ENCODE data around the gene VAMP5.
"Not testable (repeated sequence)": the region's sequence is repeated elsewhere in the genome, so short reads cannot be mapped to it uniquely, and the experiment has no call there.

Gene VAMP5

GRCh38 chr2:85547089-85547858, 37.0 kb upstream of the VAMP5 start:
- Mint-ChIP-seq H3K27me3 (no peaks in the 10 kb centered on the region), H3K9me3 (ENCODE audit: low read depth) (no peaks in the 10 kb centered on the region), H3K36me3 (peaks cover 17% of the 10 kb centered on the region), H3K4me3 (peak overlapping the region; percentile 15), H3K27ac (peak overlapping the region; percentile 18), H3K4me1 (ENCODE audit: low read depth) (peaks cover 22% of the 10 kb centered on the region)

DNA sequence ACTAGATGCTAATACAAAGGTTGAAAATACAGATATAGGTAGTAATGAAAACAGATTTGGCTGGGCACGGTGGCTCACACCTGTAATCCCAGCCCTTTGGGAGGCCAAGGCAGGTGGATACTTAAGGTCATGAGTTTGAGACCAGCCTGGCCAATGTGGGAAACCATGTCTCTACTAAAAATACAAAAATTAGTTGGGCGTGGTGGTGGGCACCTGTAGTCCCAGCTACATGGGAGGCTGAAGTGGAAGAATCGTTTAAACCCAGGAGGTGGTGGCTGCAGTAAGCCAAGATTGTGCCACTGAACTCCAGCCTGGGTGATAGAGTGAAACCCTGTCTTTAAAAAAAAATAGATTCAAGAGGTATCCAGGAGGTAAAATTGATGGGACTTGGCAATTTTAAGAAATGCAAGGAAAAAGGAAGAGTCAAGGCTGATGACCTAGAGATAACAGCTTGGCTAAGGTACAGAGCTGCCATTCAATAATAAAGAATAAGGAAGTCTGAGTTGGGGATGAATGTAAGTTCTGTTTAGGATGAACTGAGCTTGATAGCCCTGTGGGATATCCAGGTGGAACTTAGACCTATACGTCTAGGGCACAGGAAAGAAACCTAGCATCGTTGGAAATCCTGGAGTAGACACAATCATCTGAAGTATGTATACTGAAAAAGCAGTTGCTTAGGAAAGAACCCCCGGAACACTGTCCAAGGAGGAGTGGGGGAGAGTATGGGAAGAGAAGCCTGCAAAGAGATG, 36.2 kb upstream of the VAMP5 start:
- H3K36me3 Mint-ChIP-seq, result peaks cover 10% of the 10 kb centered on the region

DNA sequence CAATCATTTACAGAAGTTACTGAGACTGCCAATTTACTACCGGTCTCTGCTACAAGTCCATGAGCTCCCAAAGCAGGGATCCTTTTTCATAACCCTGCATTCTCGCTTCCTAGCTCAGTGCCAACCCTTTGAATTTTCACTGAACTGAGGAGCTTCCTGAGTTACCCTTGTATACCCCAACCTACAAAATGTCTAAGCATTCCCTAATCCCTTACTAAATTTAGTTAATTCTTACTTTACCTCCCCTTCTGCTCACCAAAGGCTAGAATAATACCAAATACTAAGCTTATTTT, 35.7 kb upstream of the VAMP5 start:
- Mint-ChIP-seq H3K27ac (no peak overlapping the region), H3K4me1 (ENCODE audit: low read depth) (peaks cover 9% of the 10 kb centered on the region), H3K9me3 (ENCODE audit: low read depth) (no peaks in the 10 kb centered on the region), H3K27me3 (no peaks in the 10 kb centered on the region), H3K36me3 (peaks cover 7% of the 10 kb centered on the region), H3K4me3 (no peak overlapping the region)

More for the DNA sequence above, 36.2 kb upstream of the VAMP5 start:
- H3K27me3 Mint-ChIP-seq, result no peaks in the 10 kb centered on the region
- H3K4me3 Mint-ChIP-seq, result no peak overlapping the region
- H3K9me3 Mint-ChIP-seq (ENCODE audit: low read depth), result no peaks in the 10 kb centered on the region
- peaks cover 14% of the 10 kb centered on the region for H3K4me1 Mint-ChIP-seq (ENCODE audit: low read depth)
- H3K27ac Mint-ChIP-seq, result peak overlapping the region; percentile 50

GRCh38 chr2:85549095-85549494, 35.1 kb upstream of the VAMP5 start:
- Mint-ChIP-seq H3K4me3 (no peak overlapping the region), H3K4me1 (ENCODE audit: low read depth) (peaks cover 7% of the 10 kb centered on the region), H3K9me3 (ENCODE audit: low read depth) (no peaks in the 10 kb centered on the region), H3K36me3 (peaks cover 3% of the 10 kb centered on the region), H3K27ac (no peak overlapping the region), H3K27me3 (no peaks in the 10 kb centered on the region)

GRCh38 chr2:85549826-85550225, 34.4 kb upstream of the VAMP5 start:
- Mint-ChIP-seq H3K9me3 (ENCODE audit: low read depth) (no peaks in the 10 kb centered on the region), H3K4me1 (ENCODE audit: low read depth) (peaks cover 4% of the 10 kb centered on the region), H3K36me3 (peaks cover 2% of the 10 kb centered on the region), H3K4me3 (no peak overlapping the region), H3K27ac (no peak overlapping the region), H3K27me3 (no peaks in the 10 kb centered on the region)

DNA sequence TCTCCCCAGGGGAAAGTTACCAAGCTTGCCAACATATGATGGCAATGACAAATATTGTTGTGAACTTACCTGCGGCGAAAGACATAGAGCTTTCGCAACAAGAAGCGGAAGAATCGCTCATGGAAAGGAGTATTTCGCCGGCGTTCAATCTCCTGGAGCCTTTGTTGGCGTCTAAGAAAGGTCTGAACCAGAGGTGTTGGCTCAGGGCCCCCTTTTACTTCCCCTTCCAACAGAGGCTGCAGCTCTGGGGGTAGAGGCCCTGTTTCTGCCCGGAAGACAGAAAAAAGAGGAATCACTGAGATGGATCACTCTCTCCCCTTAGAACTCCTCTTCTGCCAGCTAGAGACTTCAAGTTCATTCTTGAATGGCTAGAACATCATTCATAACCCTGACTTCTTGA, 33.7 kb upstream of the VAMP5 start:
- Mint-ChIP-seq H3K9me3 (ENCODE audit: low read depth) (no peaks in the 10 kb centered on the region), H3K27me3 (no peaks in the 10 kb centered on the region), H3K4me1 (ENCODE audit: low read depth) (peaks cover 4% of the 10 kb centered on the region), H3K27ac (no peak overlapping the region), H3K36me3 (peaks cover 4% of the 10 kb centered on the region), H3K4me3 (no peak overlapping the region)

- Mint-ChIP-seq H3K36me3 (peaks cover 4% of the 10 kb centered on the region), H3K27me3 (no peaks in the 10 kb centered on the region), H3K4me1 (ENCODE audit: low read depth) (peaks cover 4% of the 10 kb centered on the region), H3K4me3 (no peak overlapping the region), H3K9me3 (ENCODE audit: low read depth) (no peaks in the 10 kb centered on the region), H3K27ac (peak overlapping the region; percentile 34)
These were observed 32.2 kb upstream of the VAMP5 start for GRCh38 chr2:85551698-85552678.

DNA sequence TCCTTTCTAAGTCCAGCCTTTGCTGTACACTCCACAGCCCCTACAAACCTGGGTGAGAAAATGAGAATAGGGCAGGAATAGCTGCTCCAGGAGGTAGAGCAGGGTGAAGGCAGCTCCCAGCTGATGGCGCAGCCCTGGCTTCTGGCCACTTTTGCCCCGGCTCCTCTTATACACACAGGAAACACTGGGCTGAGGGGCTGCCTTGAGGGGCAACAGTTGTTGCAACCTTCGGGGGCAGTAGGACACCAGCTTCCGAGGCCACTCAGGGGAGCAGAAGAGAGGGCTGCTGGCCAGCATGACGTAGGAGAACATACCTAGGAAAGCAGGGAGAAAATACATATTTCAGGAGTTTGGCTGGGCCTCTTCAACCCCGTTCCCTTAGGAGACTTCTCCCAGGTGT, 31.0 kb upstream of the VAMP5 start:
- H3K4me3 Mint-ChIP-seq, result no peak overlapping the region
- H3K9me3 Mint-ChIP-seq (ENCODE audit: low read depth), result no peaks in the 10 kb centered on the region
- no peak overlapping the region for H3K27ac Mint-ChIP-seq
- H3K36me3 Mint-ChIP-seq, result peaks cover 4% of the 10 kb centered on the region
- H3K4me1 Mint-ChIP-seq (ENCODE audit: low read depth), result peaks cover 7% of the 10 kb centered on the region
- H3K27me3 Mint-ChIP-seq, result no peaks in the 10 kb centered on the region

DNA sequence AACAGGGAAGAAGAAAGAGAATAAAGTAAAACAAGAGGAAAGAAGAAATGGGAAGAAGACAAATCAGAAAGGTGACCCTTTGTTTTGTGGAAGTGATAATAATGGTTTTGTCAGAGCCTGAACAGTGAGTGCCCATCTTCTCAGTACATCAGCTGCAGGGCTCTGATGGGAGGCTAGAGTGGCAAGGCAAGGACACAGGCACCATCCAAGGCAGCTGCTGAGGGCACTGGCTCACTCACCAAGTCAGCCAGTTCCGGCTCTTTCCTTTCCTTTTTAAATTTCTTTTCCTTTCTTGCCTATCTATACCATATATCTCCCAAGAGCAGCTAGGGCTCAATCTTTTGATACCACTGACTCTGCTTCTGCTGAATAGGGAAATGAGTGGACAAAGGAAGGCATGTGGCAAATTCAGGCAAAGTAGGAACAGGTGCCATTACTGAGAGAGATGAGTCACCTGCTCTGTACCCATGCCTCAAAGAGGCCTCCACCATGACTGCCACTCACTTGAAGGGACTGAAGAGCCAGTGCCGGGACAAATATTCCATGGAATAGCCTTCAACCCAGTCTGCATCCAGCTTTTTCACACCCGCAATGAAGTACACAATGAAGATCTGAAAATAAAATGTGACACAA, 29.1 kb upstream of the VAMP5 start:
- no peak overlapping the region for H3K4me3 Mint-ChIP-seq
- H3K9me3 Mint-ChIP-seq (ENCODE audit: low read depth), result no peaks in the 10 kb centered on the region
- H3K27ac Mint-ChIP-seq, result no peak overlapping the region
- H3K36me3 Mint-ChIP-seq, result peaks cover 4% of the 10 kb centered on the region
- H3K4me1 Mint-ChIP-seq (ENCODE audit: low read depth), result peaks cover 18% of the 10 kb centered on the region
- H3K27me3 Mint-ChIP-seq, result no peaks in the 10 kb centered on the region

GRCh38 chr2:85557130-85557529, 27.1 kb upstream of the VAMP5 start:
- Mint-ChIP-seq H3K36me3 (peaks cover 4% of the 10 kb centered on the region), H3K9me3 (ENCODE audit: low read depth) (no peaks in the 10 kb centered on the region), H3K4me3 (no peak overlapping the region), H3K27ac (no peak overlapping the region), H3K4me1 (ENCODE audit: low read depth) (peaks cover 30% of the 10 kb centered on the region), H3K27me3 (no peaks in the 10 kb centered on the region)

DNA sequence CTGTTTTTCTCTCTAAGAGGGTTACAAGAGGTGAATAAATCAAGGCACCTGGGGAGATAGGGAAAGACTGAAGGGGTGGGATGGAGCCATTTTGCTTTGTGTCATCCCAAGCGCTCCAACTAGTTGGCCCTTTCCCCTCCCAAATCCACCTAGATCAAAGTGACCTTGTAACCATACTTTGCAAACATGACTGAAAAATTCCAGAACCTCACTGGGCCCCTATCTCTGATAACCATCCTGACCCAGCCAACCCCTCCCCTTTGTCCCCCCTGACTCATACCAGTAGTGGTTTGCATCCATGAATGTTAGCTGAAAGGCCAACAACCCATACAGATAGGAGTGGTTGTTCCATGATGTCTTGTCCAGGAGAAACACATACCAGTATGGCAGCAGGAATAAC, 26.1 kb upstream of the VAMP5 start:
- Mint-ChIP-seq H3K4me1 (ENCODE audit: low read depth) (peaks cover 30% of the 10 kb centered on the region), H3K27me3 (no peaks in the 10 kb centered on the region), H3K36me3 (peaks cover 4% of the 10 kb centered on the region), H3K4me3 (peak overlapping the region; percentile 25), H3K27ac (peak overlapping the region; percentile 4), H3K9me3 (ENCODE audit: low read depth) (no peaks in the 10 kb centered on the region)

DNA sequence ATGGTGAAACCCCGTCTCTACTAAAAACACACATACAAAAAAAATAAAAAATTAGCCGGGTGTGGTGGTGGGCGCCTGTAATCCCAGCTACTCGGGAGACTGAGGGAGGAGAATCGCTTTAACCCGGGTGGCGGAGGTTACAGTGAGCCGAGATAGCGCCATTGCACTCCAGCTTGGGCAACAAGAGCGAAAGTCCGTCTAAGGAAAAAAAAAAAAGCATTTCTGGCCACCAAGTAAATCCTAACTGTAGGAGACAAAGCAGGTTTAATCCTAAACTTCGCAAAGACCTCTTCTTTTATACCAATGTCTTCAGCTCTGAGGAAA, 23.9 kb upstream of the VAMP5 start:
- H3K9me3 Mint-ChIP-seq (ENCODE audit: low read depth); H3K36me3 Mint-ChIP-seq; H3K27me3 Mint-ChIP-seq; H3K27ac Mint-ChIP-seq: not testable (repeated sequence)
- Mint-ChIP-seq H3K4me1 (ENCODE audit: low read depth) (peaks cover 33% of the 10 kb centered on the region), H3K4me3 (peak overlapping the region; percentile 98)

DNA sequence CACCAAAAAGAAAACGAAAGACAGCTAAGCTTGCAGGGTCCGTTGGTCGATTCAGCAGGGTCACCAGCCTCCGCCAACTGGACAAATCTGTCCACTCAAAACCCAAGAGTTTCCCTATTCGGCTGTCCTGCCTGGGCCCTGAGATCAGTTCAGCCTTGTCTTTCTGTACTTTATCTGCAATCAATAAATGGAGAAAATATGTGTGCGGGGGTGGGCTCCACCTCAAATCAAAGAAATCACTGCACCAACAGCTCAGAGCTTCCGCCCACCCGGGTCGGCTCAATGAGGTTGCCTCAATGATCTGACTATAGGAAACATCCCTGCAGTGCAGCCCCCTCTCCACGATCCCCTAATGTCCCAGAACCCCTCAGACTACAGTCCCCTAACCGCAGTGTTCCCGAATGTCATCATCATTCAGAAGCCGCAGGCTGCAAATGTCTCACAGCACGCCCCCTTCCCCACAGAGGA, 23.4 kb upstream of the VAMP5 start:
- H3K27ac Mint-ChIP-seq, result peak overlapping the region; percentile 61
- peak overlapping the region; percentile 98 for H3K4me3 Mint-ChIP-seq
- H3K27me3 Mint-ChIP-seq, result no peaks in the 10 kb centered on the region
- peaks cover 33% of the 10 kb centered on the region for H3K4me1 Mint-ChIP-seq (ENCODE audit: low read depth)
- H3K9me3 Mint-ChIP-seq (ENCODE audit: low read depth), result no peaks in the 10 kb centered on the region
- no peaks in the 10 kb centered on the region for H3K36me3 Mint-ChIP-seq

- Mint-ChIP-seq H3K27ac (peak within 1 kb of the TSS; percentile 96), H3K4me3 (peak within 1 kb of the TSS; percentile 98), H3K27me3 (no peaks in the 10 kb centered on the region), H3K36me3 (no peaks in the 10 kb centered on the region), H3K9me3 (ENCODE audit: low read depth) (no peaks in the 10 kb centered on the region), H3K4me1 (ENCODE audit: low read depth) (peaks cover 33% of the 10 kb centered on the region)
These were observed 22.7 kb upstream of the VAMP5 start, which contains the start of gene GGCX for GRCh38 chr2:85561280-85562212. TSS of gene GGCX (minus strand) at chr2:85561493. CDS start at chr2:85561428, 65 bp downstream.

Measured in activated naive CD8-positive, alpha-beta T cell (primary cell).